H1 (cell line): ENCODE data around the gene RFLNA. TPM values are rescaled to one million over a fixed set of nuclear protein-coding genes. Genes with fewer than 3 reads are reported as not detected.

ENCODE experiments used
- BCL11A ChIP-seq, 2 experiments: IDR thresholded peaks; one replicate each; pipeline ENCODE4 v1.6.1; 2011; ENCODE audit warnings: low read depth in 2 of 2, low read length in 2 of 2, mild to moderate bottlenecking in 2 of 2
- CEBPB ChIP-seq: IDR thresholded peaks from 2 replicates; pipeline ENCODE4 v1.6.1; 2012; ENCODE audit warnings: low read depth, low read length
- CTBP2 ChIP-seq: IDR thresholded peaks from 2 replicates; pipeline ENCODE4 v1.7.0; 2011; ENCODE audit warnings: borderline replicate concordance, mild to moderate bottlenecking, moderate library complexity, mixed read lengths, low read length; ENCODE audit not compliant: insufficient read depth, insufficient read length
- EGR1 ChIP-seq: IDR thresholded peaks from 2 replicates; pipeline ENCODE4 v1.6.1; 2011; ENCODE audit warnings: low read depth, low read length, borderline replicate concordance
- EP300 ChIP-seq, 2 experiments: IDR thresholded peaks; 1 replicate in 1 of 2; 2 replicates in 1 of 2; pipeline ENCODE4 v1.6.1; 2011 to 2012; ENCODE audit warnings: low read depth in 2 of 2, low read length in 2 of 2, mild to moderate bottlenecking in 2 of 2, borderline replicate concordance in 1 of 2, inconsistent platforms in 1 of 2, moderate library complexity in 1 of 2
- FOSL1 ChIP-seq: IDR thresholded peaks from 2 replicates; pipeline ENCODE4 v1.6.1; 2011; ENCODE audit warnings: mild to moderate bottlenecking, low read depth, low read length, moderate library complexity; ENCODE audit not compliant: insufficient read depth
- HDAC2 ChIP-seq, 2 experiments: fragments of 300-600 bp in 1 of 2; sonication (generic) in 1 of 2; IDR thresholded peaks; 2 replicates each; pipeline ENCODE4 v1.6.1; 2011 to 2012; ENCODE audit warnings: low read depth in 2 of 2, low read length in 2 of 2, mild to moderate bottlenecking in 2 of 2, moderate library complexity in 2 of 2, borderline replicate concordance in 1 of 2, inconsistent platforms in 1 of 2
- HDAC6 ChIP-seq: IDR thresholded peaks from one replicate; pipeline ENCODE4 v1.7.1; 2012; ENCODE audit warnings: low read depth, mild to moderate bottlenecking, inconsistent platforms, low read length, moderate library complexity
- JUND ChIP-seq: IDR thresholded peaks from 2 replicates; pipeline ENCODE4 v1.6.1; 2011; ENCODE audit warnings: mild to moderate bottlenecking, improper control_type of control experiment, low read length
- KDM1A ChIP-seq: fragments of 200-600, 300-600 bp; sonication (generic); IDR thresholded peaks from 2 replicates; pipeline ENCODE4 v1.7.1; 2016; ENCODE audit warnings: mild to moderate bottlenecking, low read length, borderline replicate concordance
- RXRA ChIP-seq: IDR thresholded peaks from 2 replicates; pipeline ENCODE4 v1.6.1; 2011; ENCODE audit warnings: low read depth, mild to moderate bottlenecking, low read length, moderate library complexity; ENCODE audit not compliant: insufficient read depth
- polyA plus RNA-seq, 7 experiments: library from polyadenylated mRNA; depleted of rRNA in 3 of 7; stranded (reverse) in 5 of 7; unstranded in 2 of 7; fragments of >200 nt in 5 of 7; fragments of 200-250 nt in 2 of 7; gene quantifications; 1 replicate in 5 of 7; 2 replicates in 1 of 7; 4 replicates in 1 of 7; pipeline versions ENCODE4 v1.2.1 to v1.2.3, GENCODE V29; 2011 to 2013; ENCODE audit warnings: missing spikeins in 2 of 7, mixed read lengths in 2 of 7
- total RNA-seq: library from RNA; stranded (reverse); fragmentation: NEBNext Ultra II Directional; extraction: Animal tissue kit (Norgen Biotek cat#: 25700); gene quantifications from 2 replicates; pipeline ENCODE4 v1.2.1, GENCODE V29; 2021

RFLNA gene
- total and polyA plus RNA-seq, 2 of the 8 experiments (the other 6 are each of a cell fraction or from before 2014, with no cell fraction given), result 6.4 to 6.6 TPM

- TF ChIP-seq HDAC6, result no peak
- no peak for TF ChIP-seq CTBP2
- no peak for TF ChIP-seq HDAC2 (IDR thresholded peaks at IDR 0.05; ENCODE audit: borderline replicate concordance in 1 of 2, low read depth in 2 of 2, low read length in 2 of 2)
- no peak for TF ChIP-seq EP300 (IDR thresholded peaks at IDR 0.05; ENCODE audit: borderline replicate concordance in 1 of 2, low read depth in 2 of 2, low read length in 2 of 2)
- TF ChIP-seq EGR1, result no peak
- TF ChIP-seq CEBPB, result no peak
- no peak for TF ChIP-seq KDM1A
- no peak for TF ChIP-seq FOSL1
- TF ChIP-seq RXRA, result no peak
- no peak for TF ChIP-seq BCL11A (IDR thresholded peaks at IDR 0.05; ENCODE audit: low read depth in 2 of 2, low read length in 2 of 2)
- TF ChIP-seq JUND, result no peak
- TF ChIP-seq, all 59 proteins: peak for 0
These were observed 66.4 kb downstream of the RFLNA start (continued) for GRCh38 chr12:124361074-124361970.
